ENCODE results near the gene BBS7. TPM values are rescaled to one million over a fixed set of nuclear protein-coding genes. Genes with fewer than 3 reads are reported as not detected.

Gene BBS7
- total RNA-seq, 4 donors from 2014 or later: 12.6 to 17.6 (median 14.0) TPM

GRCh38 chr4:121785479-121785878 is 84.8 kb downstream of the BBS7 start:
- in situ Hi-C loops (cut with MboI; ENCODE audit: low pct_ligation_motif_present in 1 of 4, low pct_unique_long_range_greater_than_20kb in 1 of 4, low sequenced_read_pairs in 3 of 4): no loop called here
- H3K27ac ChIP-seq: no peak overlapping the region

GRCh38 chr4:121784975-121785374 is 85.3 kb downstream of the BBS7 start:
- no peak for DNase-seq
- in situ Hi-C loops (cut with MboI; ENCODE audit: low pct_ligation_motif_present in 1 of 4, low pct_unique_long_range_greater_than_20kb in 1 of 4, low sequenced_read_pairs in 3 of 4) (no loop called here), intact Hi-C loops (cut with DNase I; ENCODE audit: low total_unique reads) (no loop called here)
- Histone ChIP-seq H3K27ac (no peak overlapping the region), H3K9me3 (no peaks in the 10 kb centered on the region), H3K36me3 (no peaks in the 10 kb centered on the region), H3K4me3 (no peak overlapping the region), H3K4me1 (no peaks in the 10 kb centered on the region), H3K27me3 (peaks cover 13% of the 10 kb centered on the region)
- 58 to 59% methylated on average over 2 of the region's 2 CpGs for WGBS, 2 donors (ENCODE audit: low coverage in 1 of 2)
- TF ChIP-seq POLR2A (IDR thresholded peaks at IDR 0.05) (no peak), POLR2AphosphoS5 (IDR thresholded peaks at IDR 0.05) (no peak), EP300 (IDR thresholded peaks at IDR 0.05; ENCODE audit: low read depth) (no peak)
- TF ChIP-seq, protein P1, sequence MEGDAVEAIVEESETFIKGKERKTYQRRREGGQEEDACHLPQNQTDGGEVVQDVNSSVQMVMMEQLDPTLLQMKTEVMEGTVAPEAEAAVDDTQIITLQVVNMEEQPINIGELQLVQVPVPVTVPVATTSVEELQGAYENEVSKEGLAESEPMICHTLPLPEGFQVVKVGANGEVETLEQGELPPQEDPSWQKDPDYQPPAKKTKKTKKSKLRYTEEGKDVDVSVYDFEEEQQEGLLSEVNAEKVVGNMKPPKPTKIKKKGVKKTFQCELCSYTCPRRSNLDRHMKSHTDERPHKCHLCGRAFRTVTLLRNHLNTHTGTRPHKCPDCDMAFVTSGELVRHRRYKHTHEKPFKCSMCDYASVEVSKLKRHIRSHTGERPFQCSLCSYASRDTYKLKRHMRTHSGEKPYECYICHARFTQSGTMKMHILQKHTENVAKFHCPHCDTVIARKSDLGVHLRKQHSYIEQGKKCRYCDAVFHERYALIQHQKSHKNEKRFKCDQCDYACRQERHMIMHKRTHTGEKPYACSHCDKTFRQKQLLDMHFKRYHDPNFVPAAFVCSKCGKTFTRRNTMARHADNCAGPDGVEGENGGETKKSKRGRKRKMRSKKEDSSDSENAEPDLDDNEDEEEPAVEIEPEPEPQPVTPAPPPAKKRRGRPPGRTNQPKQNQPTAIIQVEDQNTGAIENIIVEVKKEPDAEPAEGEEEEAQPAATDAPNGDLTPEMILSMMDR (IDR thresholded peaks at IDR 0.05): no peak

More at GRCh38 chr4:121785479-121785878, 84.8 kb downstream of the BBS7 start:
- no peaks in the 10 kb centered on the region for H3K4me1 ChIP-seq
- H3K9me3 ChIP-seq: no peaks in the 10 kb centered on the region
- H3K4me3 ChIP-seq: no peak overlapping the region
- WGBS, 2 donors (ENCODE audit: low coverage in 1 of 2): 76 to 77% methylated on average over 2 to 4 of the region's 4 CpGs
- no peaks in the 10 kb centered on the region for H3K36me3 ChIP-seq
- H3K27me3 ChIP-seq: peaks cover 13% of the 10 kb centered on the region
- TF ChIP-seq POLR2AphosphoS5 (IDR thresholded peaks at IDR 0.05) (no peak), EP300 (IDR thresholded peaks at IDR 0.05; ENCODE audit: low read depth) (no peak), POLR2A (IDR thresholded peaks at IDR 0.05) (no peak)
- TF ChIP-seq, protein P1 (IDR thresholded peaks at IDR 0.05): no peak
- no peak for DNase-seq
- intact Hi-C loops (cut with DNase I; ENCODE audit: low total_unique reads): no loop called here

DNA sequence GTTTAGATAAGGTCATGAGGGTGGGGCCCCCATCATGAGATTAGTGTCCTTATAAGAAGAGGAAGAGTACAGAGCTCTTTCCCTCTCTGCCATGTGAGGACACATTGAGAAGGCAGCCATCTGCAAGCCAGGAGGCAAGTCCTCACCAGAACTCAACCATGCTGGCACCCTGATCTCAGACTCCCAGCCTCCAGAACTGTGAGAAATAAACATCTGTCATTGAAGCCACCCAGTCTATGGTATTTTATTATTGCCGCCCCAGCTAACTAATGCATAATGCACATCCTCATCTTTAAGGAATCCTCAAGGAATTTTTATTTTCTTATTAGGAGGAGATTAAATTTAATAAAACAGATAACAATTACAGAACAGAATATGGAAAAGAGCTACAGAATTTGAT is 85.9 kb downstream of the BBS7 start:
- no peak for DNase-seq
- Histone ChIP-seq H3K4me3 (no peak overlapping the region), H3K9me3 (no peaks in the 10 kb centered on the region), H3K36me3 (no peaks in the 10 kb centered on the region), H3K4me1 (no peaks in the 10 kb centered on the region), H3K27ac (no peak overlapping the region), H3K27me3 (peaks cover 13% of the 10 kb centered on the region)
- 59 to 71% methylated on average over 1 of the region's 1 CpG for WGBS, 2 donors (ENCODE audit: low coverage in 1 of 2)
- in situ Hi-C loops (cut with MboI; ENCODE audit: low pct_ligation_motif_present in 1 of 4, low pct_unique_long_range_greater_than_20kb in 1 of 4, low sequenced_read_pairs in 3 of 4) (no loop called here), intact Hi-C loops (cut with DNase I; ENCODE audit: low total_unique reads) (no loop called here)
- TF ChIP-seq EP300 (IDR thresholded peaks at IDR 0.05; ENCODE audit: low read depth) (no peak), POLR2AphosphoS5 (IDR thresholded peaks at IDR 0.05) (no peak), POLR2A (IDR thresholded peaks at IDR 0.05) (no peak)
- TF ChIP-seq, protein P1 (IDR thresholded peaks at IDR 0.05): no peak

- WGBS, 2 donors (ENCODE audit: low coverage in 1 of 2): 57 to 72% methylated on average over 1 of the region's 1 CpG
These were observed 87.1 kb downstream of the BBS7 start for GRCh38 chr4:121783210-121783609.

More at GRCh38 chr4:121783210-121783609, 87.1 kb downstream of the BBS7 start:
- Histone ChIP-seq H3K4me1 (no peaks in the 10 kb centered on the region), H3K27me3 (peaks cover 13% of the 10 kb centered on the region), H3K27ac (no peak overlapping the region), H3K36me3 (no peaks in the 10 kb centered on the region), H3K9me3 (no peaks in the 10 kb centered on the region), H3K4me3 (no peak overlapping the region)
- intact Hi-C loops (cut with DNase I; ENCODE audit: low total_unique reads): no loop called here
- no peak for TF ChIP-seq POLR2AphosphoS5 (IDR thresholded peaks at IDR 0.05)
- no peak for TF ChIP-seq EP300 (IDR thresholded peaks at IDR 0.05; ENCODE audit: low read depth)
- TF ChIP-seq POLR2A (IDR thresholded peaks at IDR 0.05): no peak
- in situ Hi-C loops (cut with MboI; ENCODE audit: low pct_ligation_motif_present in 1 of 4, low pct_unique_long_range_greater_than_20kb in 1 of 4, low sequenced_read_pairs in 3 of 4): no loop called here
- no peak for DNase-seq
